A549 (cell line): ENCODE results near the gene GSG1L. TPM values are rescaled to one million over a fixed set of nuclear protein-coding genes. Genes with fewer than 3 reads are reported as not detected.

Experiments
- ATAC-seq, 2 experiments: fragments of 200-7000 bp in 1 of 2; fragments of >200 bp in 1 of 2; cut with Nextera tagmentation in 1 of 2; cut with Tn5 transposase in 1 of 2; 3 replicates each; pipeline versions ENCODE4 v1.8.0 to v1.9.1; 2018 to 2020; ENCODE audit warnings: mild to moderate bottlenecking in 1 of 2, moderate library complexity in 1 of 2
- CTCF ChIA-PET: fragments of 300-600 bp; sonication (Branson Sonifier 250); formaldehyde crosslinking; extraction: SDS; loops from one replicate; lab custom pipeline; 2021; ENCODE audit warnings: antibody characterized with exemption, inconsistent platforms; lab: Yijun Ruan, JAX
- POLR2A ChIA-PET: fragments of 350-600 bp; formaldehyde crosslinking; extraction: SDS; loops from one replicate; lab custom pipeline; 2021; ENCODE audit warnings: antibody characterized with exemption, inconsistent platforms; lab: Yijun Ruan, JAX
- DNase-seq, 2 experiments: peaks; one replicate each; pipeline versions ENCODE4 v3.0.0 to v3.0.0-alpha.2; 2011 to 2016; ENCODE audit warnings: low read depth in 1 of 2, low spot score in 1 of 2
- FAIRE-seq: peaks from 2 replicates; lab custom pipeline; 2011; peaks lifted over from hg19 to GRCh38; lab: Jason Lieb, UNC
- H3K27ac ChIP-seq, 2 experiments: fragments of >200 bp; sonication (Bioruptor Twin); formaldehyde crosslinking; 3 replicates each; pipeline ENCODE4 v1.5.1; 2016 to 2017
- H3K4me1 ChIP-seq: fragments of >200 bp; sonication (Bioruptor Twin); formaldehyde crosslinking; 3 replicates; pipeline ENCODE4 v1.6.1; 2016
- H3K4me2 ChIP-seq: fragments of >200 bp; sonication (Bioruptor Twin); formaldehyde crosslinking; 3 replicates; pipeline ENCODE4 v1.6.1; 2016
- H3K4me3 ChIP-seq: fragments of >200 bp; sonication (Bioruptor Twin); formaldehyde crosslinking; 3 replicates; pipeline ENCODE4 v1.5.1; 2016
- H3K9me3 ChIP-seq: fragments of >200 bp; sonication (Bioruptor Twin); formaldehyde crosslinking; 3 replicates; pipeline ENCODE4 v1.6.1; 2016
- BHLHE40 ChIP-seq: IDR thresholded peaks from 2 replicates; pipeline ENCODE4 v1.6.1; 2012; ENCODE audit warnings: low read depth, low read length, inconsistent platforms
- CHD2 ChIP-seq: fragments of 150-350 bp; IDR thresholded peaks from 2 replicates; pipeline ENCODE4 v1.6.1; 2014; ENCODE audit warnings: low read length; ENCODE audit not compliant: partially characterized antibody
- EHF ChIP-seq: fragments of 250-450 bp; sonication (Bioruptor Pico); IDR thresholded peaks from 2 replicates; pipeline ENCODE4 v1.5.0; 2020; ENCODE audit warnings: mild to moderate bottlenecking
- EHMT2 ChIP-seq: fragments of 200-600 bp; sonication (generic); IDR thresholded peaks from 2 replicates; pipeline ENCODE4 v1.6.1; 2016; ENCODE audit warnings: antibody characterized with exemption, low read depth, mild to moderate bottlenecking, moderate library complexity
- ESRRA ChIP-seq: fragments of 150-350 bp; IDR thresholded peaks from 2 replicates; pipeline ENCODE4 v1.6.1; 2014; ENCODE audit warnings: mild to moderate bottlenecking, low read length, borderline replicate concordance
- FOXS1 ChIP-seq: fragments of 250-450 bp; sonication (Bioruptor Pico); IDR thresholded peaks from 2 replicates; pipeline ENCODE4 v1.5.0; 2020; ENCODE audit warnings: mild to moderate bottlenecking, moderate library complexity
- HEYL ChIP-seq: fragments of 250-450 bp; sonication (Bioruptor Pico); IDR thresholded peaks from 2 replicates; pipeline ENCODE4 v1.8.0; 2021; ENCODE audit warnings: mild to moderate bottlenecking, moderate library complexity
- HOXB13 ChIP-seq: fragments of 250-450 bp; sonication (Bioruptor Pico); IDR thresholded peaks from 2 replicates; pipeline ENCODE4 v1.5.0; 2020; ENCODE audit warnings: low read depth, mild to moderate bottlenecking, moderate library complexity
- JUNB ChIP-seq: fragments of >200 bp; sonication (Bioruptor Twin); formaldehyde crosslinking; IDR thresholded peaks from 2 replicates; pipeline ENCODE4 v1.6.1; 2016
- KDM1A ChIP-seq: fragments of 200-600 bp; sonication (generic); IDR thresholded peaks from 2 replicates; pipeline ENCODE4 v1.6.1; 2016; ENCODE audit warnings: low read depth, mild to moderate bottlenecking
- MAZ ChIP-seq: fragments of 150-350 bp; IDR thresholded peaks from 2 replicates; pipeline ENCODE4 v1.6.1; 2014; ENCODE audit warnings: antibody characterized with exemption, low read depth, low read length, borderline replicate concordance
- NPAS2 ChIP-seq: fragments of 250-450 bp; sonication (Bioruptor Pico); IDR thresholded peaks from 2 replicates; pipeline ENCODE4 v1.8.0; 2022; ENCODE audit warnings: mild to moderate bottlenecking, moderate library complexity, borderline replicate concordance
- NR3C1 ChIP-seq: fragments of >200 bp; sonication (Bioruptor Twin); formaldehyde crosslinking; IDR thresholded peaks from 3 replicates; pipeline ENCODE4 v1.6.1; 2017
- PHF8 ChIP-seq: fragments of 200-600 bp; sonication (generic); IDR thresholded peaks from 2 replicates; pipeline ENCODE4 v1.6.1; 2016; ENCODE audit warnings: low read depth, mild to moderate bottlenecking, antibody characterized with exemption, moderate library complexity, borderline replicate concordance
- POLR2AphosphoS2 ChIP-seq: conservative IDR thresholded peaks from 2 replicates; pipeline ENCODE4 v1.6.1; 2012; ENCODE audit warnings: low read length, improper control_type of control experiment, inconsistent platforms
- RAD21 ChIP-seq, 2 experiments: fragments of >200 bp in 1 of 2; sonication (Bioruptor Twin) in 1 of 2; formaldehyde crosslinking in 1 of 2; IDR thresholded peaks in 1 of 2; conservative IDR thresholded peaks in 1 of 2; 2 replicates in 1 of 2; 3 replicates in 1 of 2; pipeline ENCODE4 v1.6.1; 2012 to 2018; ENCODE audit warnings: inconsistent platforms in 1 of 2
- RCOR1 ChIP-seq: fragments of 150-350 bp; IDR thresholded peaks from 2 replicates; pipeline ENCODE4 v1.6.1; 2014; ENCODE audit warnings: antibody characterized with exemption, low read length, low read depth
- SREBF2 ChIP-seq: fragments of 450-650 bp; IDR thresholded peaks from 2 replicates; pipeline ENCODE4 v1.6.1; 2014; ENCODE audit warnings: mild to moderate bottlenecking, moderate library complexity
- TFCP2L1 ChIP-seq: fragments of 250-450 bp; sonication (Bioruptor Pico); IDR thresholded peaks from 2 replicates; pipeline ENCODE4 v1.5.0; 2021; ENCODE audit warnings: mild to moderate bottlenecking
- ZFP36 ChIP-seq: fragments of 450-650 bp; IDR thresholded peaks from 2 replicates; pipeline ENCODE4 v1.6.1; 2014; ENCODE audit warnings: borderline replicate concordance; ENCODE audit not compliant: partially characterized antibody
- ZNF302 ChIP-seq: fragments of 250-450 bp; sonication (Bioruptor Pico); IDR thresholded peaks from 2 replicates; pipeline ENCODE4 v1.9.0; 2021; ENCODE audit warnings: inconsistent platforms, mild to moderate bottlenecking, moderate library complexity
- ZSCAN20 ChIP-seq: fragments of 250-450 bp; sonication (Bioruptor Pico); IDR thresholded peaks from 2 replicates; pipeline ENCODE4 v1.8.0; 2022; ENCODE audit warnings: mild to moderate bottlenecking, moderate library complexity
- WGBS: methylation state at CpG from one replicate; pipeline ENCODE4 v1.1.6; 2017; ENCODE audit errors: missing lambda C conversion rate; 5-methylcytosine and 5-hydroxymethylcytosine counted together
- polyA plus RNA-seq, 4 experiments: library from polyadenylated mRNA; depleted of rRNA in 3 of 4; stranded (reverse); fragments of >200 nt; fragmentation: RNase III in 1 of 4; extraction: RNeasy Plus Mini Kit Qiagen cat#74134 plus additional on column Dnase treatment in 1 of 4; gene quantifications; 2 replicates in 3 of 4; 3 replicates in 1 of 4; pipeline ENCODE4 v1.2.3, GENCODE V29; 2011 to 2017
- TF ChIP-seq, protein P1 (sequence below): fragments of 250-450 bp; sonication (Bioruptor Pico); IDR thresholded peaks from 2 replicates; pipeline ENCODE4 v1.5.0; 2020; ENCODE audit warnings: low read depth, mild to moderate bottlenecking, moderate library complexity
- TF ChIP-seq, protein P2 (sequence below): fragments of 250-450 bp; sonication (Bioruptor Pico); IDR thresholded peaks from 2 replicates; pipeline ENCODE4 v1.5.0; 2021; ENCODE audit warnings: mild to moderate bottlenecking, moderate library complexity, borderline replicate concordance
- TF ChIP-seq, protein P3 (sequence below): fragments of >200 bp; sonication (Bioruptor Twin); formaldehyde crosslinking; IDR thresholded peaks from 2 replicates; pipeline ENCODE4 v1.6.1; 2016
- TF ChIP-seq, protein P4 (sequence below): fragments of 200-600 bp; sonication (generic); IDR thresholded peaks from 2 replicates; pipeline ENCODE4 v1.6.1; 2016; ENCODE audit warnings: antibody characterized with exemption, mild to moderate bottlenecking, moderate library complexity
- TF ChIP-seq, protein P5 (sequence below): fragments of >200 bp; sonication (Bioruptor Twin); formaldehyde crosslinking; IDR thresholded peaks from 3 replicates; pipeline ENCODE4 v1.6.1; 2016
- TF ChIP-seq, protein P6 (sequence below): IDR thresholded peaks from 2 replicates; pipeline ENCODE4 v1.6.1; 2012

The GSG1L gene
- polyA plus RNA-seq, 2 of the 4 experiments (the other 2 are of a cell fraction) = not detected

DNA sequence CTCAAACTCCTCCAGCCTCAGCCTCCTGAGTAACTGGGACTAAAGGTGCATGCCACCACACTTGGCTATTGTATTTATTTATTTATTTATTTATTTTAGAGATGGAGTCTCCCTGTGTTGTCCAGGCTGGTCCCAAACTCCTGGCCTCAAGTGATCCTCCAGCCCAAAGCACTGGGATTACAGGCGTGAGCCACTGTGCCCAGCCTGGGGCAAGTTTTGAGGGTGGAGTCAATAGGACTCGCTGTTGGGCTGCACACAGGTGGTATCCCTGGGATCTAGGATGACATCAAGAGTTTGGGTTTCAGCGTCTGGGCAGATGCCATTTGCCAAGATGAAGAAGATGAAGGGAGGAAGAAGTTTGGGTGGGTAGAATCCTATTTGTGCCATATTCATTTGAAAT lies 213.9 kb downstream of the GSG1L start:
- WGBS = 44% methylated on average over 3 of the region's 3 CpGs

DNA sequence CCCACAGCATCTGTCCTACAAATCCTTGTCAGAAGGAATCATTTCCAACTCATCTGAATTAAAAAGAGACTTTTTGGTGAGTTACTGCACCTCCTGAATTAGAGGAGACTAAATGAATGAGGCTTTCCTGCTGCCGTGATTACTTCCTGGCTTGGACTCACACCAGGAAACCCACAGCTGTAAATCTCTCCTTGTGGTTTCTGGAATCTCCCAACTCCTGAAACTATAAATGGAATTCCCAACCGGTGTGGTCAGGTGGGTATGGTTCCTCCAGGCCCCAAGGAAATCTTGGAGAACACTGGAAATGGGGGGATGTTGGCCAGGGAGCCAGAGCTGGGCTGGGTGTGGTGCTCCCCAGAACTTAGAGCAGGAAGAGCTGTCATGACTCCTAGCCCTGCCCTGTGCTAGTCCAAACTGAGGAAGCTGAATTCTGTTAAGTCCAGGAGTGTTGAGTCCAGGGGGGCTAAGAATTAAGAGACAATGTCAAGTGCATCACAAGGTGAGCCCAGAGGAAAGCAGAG lies 216.4 kb downstream of the GSG1L start:
- no peaks in the 10 kb centered on the region for H3K4me1 ChIP-seq
- CTCF ChIA-PET = interaction anchor here (0.8 kb wide), 1 partner anchor 23 kb away, joined by 3 read pairs; no protein-coding TSS in a partner anchor
- WGBS = 7% methylated on average over 2 of the region's 2 CpGs

More for the DNA sequence above, 213.9 kb downstream of the GSG1L start:
- TF ChIP-seq, protein P1, sequence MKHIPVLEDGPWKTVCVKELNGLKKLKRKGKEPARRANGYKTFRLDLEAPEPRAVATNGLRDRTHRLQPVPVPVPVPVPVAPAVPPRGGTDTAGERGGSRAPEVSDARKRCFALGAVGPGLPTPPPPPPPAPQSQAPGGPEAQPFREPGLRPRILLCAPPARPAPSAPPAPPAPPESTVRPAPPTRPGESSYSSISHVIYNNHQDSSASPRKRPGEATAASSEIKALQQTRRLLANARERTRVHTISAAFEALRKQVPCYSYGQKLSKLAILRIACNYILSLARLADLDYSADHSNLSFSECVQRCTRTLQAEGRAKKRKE = no peak
- TF ChIP-seq, protein P2, sequence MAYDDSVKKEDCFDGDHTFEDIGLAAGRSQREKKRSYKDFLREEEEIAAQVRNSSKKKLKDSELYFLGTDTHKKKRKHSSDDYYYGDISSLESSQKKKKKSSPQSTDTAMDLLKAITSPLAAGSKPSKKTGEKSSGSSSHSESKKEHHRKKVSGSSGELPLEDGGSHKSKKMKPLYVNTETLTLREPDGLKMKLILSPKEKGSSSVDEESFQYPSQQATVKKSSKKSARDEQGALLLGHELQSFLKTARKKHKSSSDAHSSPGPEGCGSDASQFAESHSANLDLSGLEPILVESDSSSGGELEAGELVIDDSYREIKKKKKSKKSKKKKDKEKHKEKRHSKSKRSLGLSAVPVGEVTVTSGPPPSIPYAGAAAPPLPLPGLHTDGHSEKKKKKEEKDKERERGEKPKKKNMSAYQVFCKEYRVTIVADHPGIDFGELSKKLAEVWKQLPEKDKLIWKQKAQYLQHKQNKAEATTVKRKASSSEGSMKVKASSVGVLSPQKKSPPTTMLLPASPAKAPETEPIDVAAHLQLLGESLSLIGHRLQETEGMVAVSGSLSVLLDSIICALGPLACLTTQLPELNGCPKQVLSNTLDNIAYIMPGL = no peak
- TF ChIP-seq ZFP36 (no peak), HEYL (CRISPR knock-in tag) (no peak), RCOR1 (no peak), NR3C1 (no peak), SREBF2 (no peak), ZNF302 (CRISPR knock-in tag) (no peak), RAD21 (conservative IDR thresholded peaks at IDR 0.05 in 1 of 2, IDR thresholded peaks at IDR 0.05 in 1 of 2) (no peak), PHF8 (no peak), ESRRA (no peak), ZSCAN20 (CRISPR knock-in tag) (no peak), NPAS2 (CRISPR knock-in tag) (no peak), POLR2AphosphoS2 (no peak), TFCP2L1 (CRISPR knock-in tag) (no peak), CHD2 (no peak), BHLHE40 (no peak)
- TF ChIP-seq, protein P3, sequence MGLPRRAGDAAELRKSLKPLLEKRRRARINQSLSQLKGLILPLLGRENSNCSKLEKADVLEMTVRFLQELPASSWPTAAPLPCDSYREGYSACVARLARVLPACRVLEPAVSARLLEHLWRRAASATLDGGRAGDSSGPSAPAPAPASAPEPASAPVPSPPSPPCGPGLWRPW = no peak
- Histone ChIP-seq H3K4me2 (no peak overlapping the region), H3K4me1 (no peaks in the 10 kb centered on the region), H3K27ac (no peak overlapping the region), H3K9me3 (peaks cover 6% of the 10 kb centered on the region; the same call in 1 of the 3 replicates), H3K4me3 (no peak overlapping the region)
- FAIRE-seq (no peak), ATAC-seq (no peak), DNase-seq (no peak)
- POLR2A ChIA-PET = no interaction called here
- CTCF ChIA-PET = interaction anchor here (0.6 kb wide), 1 partner anchor 68 kb away, joined by 3 read pairs; no protein-coding TSS in a partner anchor

DNA sequence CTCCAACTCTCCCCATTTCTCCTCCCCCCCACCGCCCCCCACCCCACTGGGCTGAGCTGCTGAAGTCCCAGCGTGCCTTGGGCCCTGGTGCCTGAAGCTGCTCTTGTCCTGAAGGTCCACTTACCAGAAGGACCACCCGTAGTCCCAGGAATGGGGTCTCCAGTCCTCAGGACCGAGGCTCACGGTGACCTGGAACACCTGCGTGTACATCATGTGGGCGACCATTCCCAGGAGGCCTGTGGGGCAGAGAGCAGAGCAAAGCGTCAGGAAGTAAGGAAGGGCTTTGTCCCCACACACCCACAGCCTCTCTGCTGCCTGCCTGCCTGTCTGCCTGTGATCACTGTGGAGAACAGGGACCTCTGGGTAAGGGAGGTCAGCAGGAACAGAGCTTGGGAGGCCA lies 218.7 kb downstream of the GSG1L start:
- DNase-seq (no peak), ATAC-seq (no peak), FAIRE-seq (no peak)
- no peak overlapping the region for H3K4me3 ChIP-seq
- WGBS = 24% methylated on average over 6 of the region's 8 CpGs
- ChIA-PET CTCF (interaction anchor here (1.2 kb wide), 1 partner anchor 226 kb away, joined by 3 read pairs; no protein-coding TSS in a partner anchor), POLR2A (no interaction called here)
- H3K4me1 ChIP-seq = no peaks in the 10 kb centered on the region
- no peak overlapping the region for H3K27ac ChIP-seq
- H3K9me3 ChIP-seq = peaks cover 6% of the 10 kb centered on the region; the same call in 1 of the 3 replicates
- no peak overlapping the region for H3K4me2 ChIP-seq
- TF ChIP-seq, protein P4, sequence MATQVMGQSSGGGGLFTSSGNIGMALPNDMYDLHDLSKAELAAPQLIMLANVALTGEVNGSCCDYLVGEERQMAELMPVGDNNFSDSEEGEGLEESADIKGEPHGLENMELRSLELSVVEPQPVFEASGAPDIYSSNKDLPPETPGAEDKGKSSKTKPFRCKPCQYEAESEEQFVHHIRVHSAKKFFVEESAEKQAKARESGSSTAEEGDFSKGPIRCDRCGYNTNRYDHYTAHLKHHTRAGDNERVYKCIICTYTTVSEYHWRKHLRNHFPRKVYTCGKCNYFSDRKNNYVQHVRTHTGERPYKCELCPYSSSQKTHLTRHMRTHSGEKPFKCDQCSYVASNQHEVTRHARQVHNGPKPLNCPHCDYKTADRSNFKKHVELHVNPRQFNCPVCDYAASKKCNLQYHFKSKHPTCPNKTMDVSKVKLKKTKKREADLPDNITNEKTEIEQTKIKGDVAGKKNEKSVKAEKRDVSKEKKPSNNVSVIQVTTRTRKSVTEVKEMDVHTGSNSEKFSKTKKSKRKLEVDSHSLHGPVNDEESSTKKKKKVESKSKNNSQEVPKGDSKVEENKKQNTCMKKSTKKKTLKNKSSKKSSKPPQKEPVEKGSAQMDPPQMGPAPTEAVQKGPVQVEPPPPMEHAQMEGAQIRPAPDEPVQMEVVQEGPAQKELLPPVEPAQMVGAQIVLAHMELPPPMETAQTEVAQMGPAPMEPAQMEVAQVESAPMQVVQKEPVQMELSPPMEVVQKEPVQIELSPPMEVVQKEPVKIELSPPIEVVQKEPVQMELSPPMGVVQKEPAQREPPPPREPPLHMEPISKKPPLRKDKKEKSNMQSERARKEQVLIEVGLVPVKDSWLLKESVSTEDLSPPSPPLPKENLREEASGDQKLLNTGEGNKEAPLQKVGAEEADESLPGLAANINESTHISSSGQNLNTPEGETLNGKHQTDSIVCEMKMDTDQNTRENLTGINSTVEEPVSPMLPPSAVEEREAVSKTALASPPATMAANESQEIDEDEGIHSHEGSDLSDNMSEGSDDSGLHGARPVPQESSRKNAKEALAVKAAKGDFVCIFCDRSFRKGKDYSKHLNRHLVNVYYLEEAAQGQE = no peak
- TF ChIP-seq EHF (CRISPR knock-in tag) (no peak), KDM1A (no peak), JUNB (no peak), EHMT2 (no peak)
- TF ChIP-seq, protein P5, sequence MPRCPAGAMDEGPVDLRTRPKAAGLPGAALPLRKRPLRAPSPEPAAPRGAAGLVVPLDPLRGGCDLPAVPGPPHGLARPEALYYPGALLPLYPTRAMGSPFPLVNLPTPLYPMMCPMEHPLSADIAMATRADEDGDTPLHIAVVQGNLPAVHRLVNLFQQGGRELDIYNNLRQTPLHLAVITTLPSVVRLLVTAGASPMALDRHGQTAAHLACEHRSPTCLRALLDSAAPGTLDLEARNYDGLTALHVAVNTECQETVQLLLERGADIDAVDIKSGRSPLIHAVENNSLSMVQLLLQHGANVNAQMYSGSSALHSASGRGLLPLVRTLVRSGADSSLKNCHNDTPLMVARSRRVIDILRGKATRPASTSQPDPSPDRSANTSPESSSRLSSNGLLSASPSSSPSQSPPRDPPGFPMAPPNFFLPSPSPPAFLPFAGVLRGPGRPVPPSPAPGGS = no peak
- TF ChIP-seq, protein P6, sequence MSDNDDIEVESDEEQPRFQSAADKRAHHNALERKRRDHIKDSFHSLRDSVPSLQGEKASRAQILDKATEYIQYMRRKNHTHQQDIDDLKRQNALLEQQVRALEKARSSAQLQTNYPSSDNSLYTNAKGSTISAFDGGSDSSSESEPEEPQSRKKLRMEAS = no peak

More for the DNA sequence above, 216.4 kb downstream of the GSG1L start:
- DNase-seq = no peak
- H3K27ac ChIP-seq = no peak overlapping the region
- H3K4me2 ChIP-seq = no peak overlapping the region
- no peak for FAIRE-seq
- POLR2A ChIA-PET = no interaction called here
- no peak overlapping the region for H3K4me3 ChIP-seq
- TF ChIP-seq FOXS1 (CRISPR knock-in tag) (no peak), BHLHE40 (no peak), HOXB13 (CRISPR knock-in tag) (no peak), MAZ (no peak)
- ATAC-seq = no peak
- H3K9me3 ChIP-seq = peaks cover 6% of the 10 kb centered on the region; the same call in 1 of the 3 replicates
